ENCODE measurements around the gene ENTR1.
A peak's percentile ranks its signal among the peaks of the same experiment; 100 is the strongest.

ENTR1 gene

DNA sequence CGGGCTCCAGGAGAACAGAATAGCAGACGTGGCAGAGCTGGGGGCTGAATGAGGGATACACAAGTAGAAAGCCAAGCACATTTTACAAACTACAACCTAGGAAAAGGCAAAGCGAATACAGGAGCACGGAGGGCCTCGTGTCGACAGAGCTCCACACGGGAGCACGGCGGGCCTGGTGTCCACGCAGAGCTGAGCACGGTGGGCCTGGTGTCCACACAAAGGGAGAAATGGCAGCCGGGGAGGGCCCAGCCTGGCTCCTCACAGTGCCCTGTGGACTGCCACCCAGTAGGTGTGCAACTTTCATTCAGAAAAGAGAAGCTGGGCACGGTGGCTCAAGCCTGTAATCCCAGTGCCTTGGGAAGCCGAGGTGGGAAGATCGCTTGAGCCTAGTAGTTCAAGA, 32.7 kb upstream of the ENTR1 start:
- Mint-ChIP-seq H3K27me3 (ENCODE audit: low read depth) (no peaks in the 10 kb centered on the region), H3K36me3 (ENCODE audit: low read depth) (peaks cover 35% of the 10 kb centered on the region), H3K4me1 (ENCODE audit: low read depth) (peaks cover 4% of the 10 kb centered on the region), H3K27ac (no peak overlapping the region), H3K4me3 (no peak overlapping the region), H3K9me3 (no peaks in the 10 kb centered on the region)

DNA sequence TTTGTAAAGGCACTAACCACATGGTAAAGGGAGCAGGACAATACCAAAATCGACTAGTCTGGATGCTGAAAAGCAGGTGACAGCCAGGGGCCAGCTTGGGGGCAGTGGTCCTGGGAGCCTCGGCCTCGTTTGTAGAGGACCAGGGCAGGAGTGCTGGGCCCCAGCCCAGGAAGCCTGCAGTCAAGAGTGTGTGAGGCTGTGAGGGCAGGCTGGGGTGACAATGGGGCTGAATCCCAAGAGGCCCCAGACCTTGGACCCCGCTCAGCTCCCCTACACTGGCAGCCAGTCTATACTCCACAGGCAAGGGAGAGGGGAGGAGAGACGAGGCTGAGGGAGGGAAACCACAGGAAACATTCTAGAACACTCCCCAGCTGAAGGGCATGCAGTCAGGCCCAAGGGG, 31.9 kb upstream of the ENTR1 start:
- Mint-ChIP-seq H3K4me3 (no peak overlapping the region), H3K4me1 (ENCODE audit: low read depth) (peaks cover 12% of the 10 kb centered on the region), H3K36me3 (ENCODE audit: low read depth) (peaks cover 29% of the 10 kb centered on the region), H3K27me3 (ENCODE audit: low read depth) (no peaks in the 10 kb centered on the region), H3K9me3 (no peaks in the 10 kb centered on the region), H3K27ac (no peak overlapping the region)

DNA sequence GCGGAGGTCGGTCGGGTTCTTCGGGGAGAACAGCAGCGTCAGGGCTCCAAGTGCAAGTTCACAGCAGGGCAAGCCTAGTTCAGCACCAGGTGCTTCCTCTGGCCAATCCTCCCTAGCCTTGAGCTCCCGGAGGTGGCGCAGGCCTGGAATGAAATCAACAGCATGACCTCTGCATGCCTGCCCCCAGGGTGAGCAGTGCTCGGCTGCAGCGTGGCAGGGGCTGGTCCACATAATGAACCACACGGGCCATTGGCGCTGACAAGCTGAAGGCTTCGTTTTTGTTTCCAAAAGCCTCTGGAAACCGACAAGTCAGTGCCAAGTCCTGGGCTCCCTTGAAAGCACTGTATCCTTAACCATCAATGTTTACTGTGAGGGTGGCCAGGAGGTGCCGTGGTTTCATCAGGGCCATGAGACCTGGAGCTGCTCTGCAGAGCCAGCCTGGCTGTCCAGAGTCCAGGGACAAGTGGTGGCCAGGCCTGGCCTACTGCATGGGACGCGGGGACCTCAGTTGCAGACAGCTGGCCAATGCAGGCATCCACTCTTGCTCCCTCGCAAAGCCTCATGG, 31.3 kb upstream of the ENTR1 start:
- Mint-ChIP-seq H3K36me3 (ENCODE audit: low read depth) (peaks cover 25% of the 10 kb centered on the region), H3K27ac (no peak overlapping the region), H3K4me1 (ENCODE audit: low read depth) (peaks cover 17% of the 10 kb centered on the region), H3K9me3 (no peaks in the 10 kb centered on the region), H3K27me3 (ENCODE audit: low read depth) (no peaks in the 10 kb centered on the region), H3K4me3 (no peak overlapping the region)

DNA sequence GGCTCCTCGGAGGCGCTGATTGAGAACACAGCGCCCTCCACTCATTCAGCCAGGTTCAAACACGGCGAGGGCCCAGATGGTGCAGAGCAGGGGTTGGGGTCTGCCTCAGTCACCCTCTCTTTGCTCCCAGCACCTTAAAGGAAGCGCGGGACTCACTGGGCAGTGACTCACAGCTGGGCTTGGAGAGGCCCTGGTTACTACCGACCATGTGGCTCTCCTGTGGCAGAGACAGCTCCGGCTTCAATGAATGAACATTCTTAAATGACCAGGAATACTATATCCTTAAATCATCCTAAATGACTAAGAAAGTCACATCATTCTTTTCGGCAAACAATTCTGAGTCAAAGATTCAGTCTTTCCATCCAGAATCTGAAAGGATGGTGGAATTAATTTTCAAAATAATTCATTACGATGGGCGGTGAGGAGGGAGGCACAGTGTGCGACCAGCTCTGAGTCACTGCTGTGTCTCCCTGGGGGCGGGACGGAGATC, 30.8 kb upstream of the ENTR1 start:
- Mint-ChIP-seq H3K9me3 (no peaks in the 10 kb centered on the region), H3K4me3 (no peak overlapping the region), H3K27me3 (ENCODE audit: low read depth) (no peaks in the 10 kb centered on the region), H3K4me1 (ENCODE audit: low read depth) (peaks cover 20% of the 10 kb centered on the region), H3K36me3 (ENCODE audit: low read depth) (peaks cover 22% of the 10 kb centered on the region), H3K27ac (no peak overlapping the region)

DNA sequence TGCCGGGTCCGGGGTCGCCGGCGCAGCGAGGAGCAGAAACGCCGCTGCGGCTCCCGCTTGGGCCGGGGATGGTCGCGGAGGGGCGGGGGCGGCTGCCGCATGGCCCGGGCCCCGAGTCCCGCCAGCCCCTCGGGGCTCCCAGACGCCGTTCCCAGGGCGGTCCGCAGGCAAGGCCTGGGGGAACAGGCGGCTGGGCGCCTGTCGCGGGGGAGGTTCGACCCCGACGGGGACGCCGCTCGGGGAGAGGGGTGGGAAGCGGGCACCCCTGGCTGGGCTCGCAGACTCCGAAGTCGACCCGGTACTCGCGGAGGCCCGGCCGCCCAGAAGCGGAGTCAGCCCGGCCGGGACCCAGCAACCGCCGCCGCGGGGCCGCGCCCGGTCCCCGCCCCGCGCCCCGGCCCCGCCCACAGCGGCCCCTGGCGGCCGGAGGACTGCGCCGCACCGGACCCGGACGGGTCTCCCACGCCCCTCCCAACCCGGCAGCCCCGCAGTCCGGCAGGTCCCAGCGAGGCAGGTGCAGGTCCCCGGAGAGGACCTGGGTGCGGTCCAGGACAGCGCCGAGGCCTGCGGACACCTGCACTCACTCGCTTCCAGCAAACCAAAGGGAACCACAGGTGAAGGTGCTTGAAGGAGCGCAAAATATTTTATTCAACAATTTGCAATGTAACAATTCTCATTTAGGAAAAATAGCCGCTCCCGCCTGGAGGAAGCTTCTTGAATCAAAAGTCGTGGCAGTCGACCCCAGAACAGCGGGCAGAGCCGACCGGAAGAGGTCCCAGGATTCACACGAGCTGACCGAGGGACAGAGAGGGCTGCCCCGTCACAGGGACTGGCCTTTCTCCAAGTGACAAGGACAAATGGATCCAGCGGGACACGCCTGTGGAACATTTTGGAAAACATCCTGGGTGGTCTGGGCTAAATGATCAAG, 29.3 kb upstream of the ENTR1 start, which contains the start of gene INPP5E:
TSS of gene INPP5E (minus strand) at position 365 of the 928 bp plus-strand sequence. CDS start 426 bp downstream, outside the sequence.
- Mint-ChIP-seq H3K36me3 (ENCODE audit: low read depth) (peaks cover 24% of the 10 kb centered on the region), H3K27ac (no peak within 1 kb of the TSS), H3K27me3 (ENCODE audit: low read depth) (no peaks in the 10 kb centered on the region), H3K9me3 (no peaks in the 10 kb centered on the region), H3K4me1 (ENCODE audit: low read depth) (peaks cover 24% of the 10 kb centered on the region), H3K4me3 (peak within 1 kb of the TSS; percentile 88)

DNA sequence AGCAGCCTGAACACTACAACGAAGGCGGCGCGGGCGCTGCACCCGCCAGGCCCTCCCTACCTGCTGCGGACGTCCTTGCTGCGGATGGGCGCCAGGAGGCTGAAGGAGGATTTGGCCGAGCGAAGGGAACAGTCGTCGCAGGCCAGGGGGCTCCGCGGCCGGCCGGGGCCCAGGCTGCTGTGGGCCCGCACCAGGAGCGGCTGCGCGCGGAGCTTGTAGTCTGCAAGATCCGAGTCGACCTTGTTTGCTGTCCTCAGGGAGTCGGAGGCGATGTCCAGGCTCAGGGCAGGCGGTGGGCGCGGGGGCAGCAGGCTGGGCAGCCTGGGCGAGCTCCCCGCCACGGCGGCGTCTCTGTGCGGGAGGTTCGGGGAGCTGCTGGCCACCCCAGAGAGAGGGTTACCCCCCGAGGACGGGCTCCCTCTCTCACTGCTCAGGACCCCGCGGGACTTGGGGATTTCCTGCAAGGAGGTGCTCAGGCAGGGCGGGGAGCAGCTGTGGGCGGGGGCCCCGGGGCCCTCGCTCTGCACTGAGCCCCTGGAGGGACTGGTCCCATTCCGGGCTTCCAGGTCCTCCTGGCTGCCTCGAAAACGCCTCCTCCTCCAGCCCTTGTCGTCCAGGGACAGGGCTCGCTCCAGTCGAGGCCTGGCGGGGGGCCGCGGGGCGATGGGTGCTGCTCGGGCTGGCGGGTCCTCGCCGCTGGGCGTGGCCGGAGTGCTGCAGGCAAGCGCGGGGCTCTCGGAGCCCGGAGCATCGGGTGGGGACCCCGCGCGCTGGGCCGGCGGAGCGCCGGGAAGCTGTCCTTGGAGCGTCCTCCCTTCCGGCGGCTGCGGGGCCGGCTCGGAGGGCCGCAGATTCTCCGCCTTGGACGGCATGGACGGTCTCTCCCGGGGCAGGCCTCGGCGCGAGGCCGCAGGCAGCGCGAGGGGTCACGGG, 28.4 kb upstream of the ENTR1 start:
- H3K27me3 Mint-ChIP-seq (ENCODE audit: low read depth) = no peaks in the 10 kb centered on the region
- H3K27ac Mint-ChIP-seq = peak overlapping the region; percentile 59
- H3K36me3 Mint-ChIP-seq (ENCODE audit: low read depth) = peaks cover 21% of the 10 kb centered on the region
- no peaks in the 10 kb centered on the region for H3K9me3 Mint-ChIP-seq
- H3K4me1 Mint-ChIP-seq (ENCODE audit: low read depth) = peaks cover 24% of the 10 kb centered on the region
- peak overlapping the region; percentile 88 for H3K4me3 Mint-ChIP-seq

DNA sequence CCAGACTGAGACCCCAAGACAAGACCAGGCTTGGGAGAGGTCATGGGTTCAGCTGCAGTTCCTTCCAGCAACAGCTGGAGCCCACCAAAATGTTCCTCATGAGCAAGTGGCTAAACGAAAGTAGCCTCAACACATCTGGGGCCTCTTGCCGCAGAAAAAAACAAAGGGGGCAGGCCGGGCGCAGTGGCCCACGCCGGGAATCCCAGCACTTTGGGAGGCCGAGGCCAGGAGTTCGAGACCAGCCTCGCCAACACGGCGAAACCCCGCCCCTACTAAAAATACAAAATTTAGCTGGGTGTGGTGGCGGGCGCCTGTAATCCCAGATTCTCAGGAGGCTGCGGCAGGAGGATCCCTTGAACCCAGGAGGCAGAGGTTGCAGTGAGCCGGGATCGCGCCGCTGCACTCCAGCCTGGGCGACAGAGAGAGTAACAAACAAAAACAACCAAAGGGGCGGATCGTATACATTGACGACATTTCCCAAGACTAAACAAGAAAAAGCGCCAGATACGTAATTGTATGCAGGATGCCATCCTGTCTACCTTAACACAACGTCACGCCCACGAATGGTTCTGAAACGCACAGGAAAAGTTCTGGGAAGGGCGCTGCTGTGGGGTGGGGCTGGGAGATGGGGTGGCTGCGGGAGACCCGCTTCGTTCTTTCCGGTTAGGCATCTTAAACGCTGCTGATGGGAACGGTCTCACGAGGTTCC, 27.6 kb upstream of the ENTR1 start:
- Mint-ChIP-seq H3K36me3 (ENCODE audit: low read depth) (peaks cover 16% of the 10 kb centered on the region), H3K27me3 (ENCODE audit: low read depth) (no peaks in the 10 kb centered on the region), H3K4me1 (ENCODE audit: low read depth) (peaks cover 22% of the 10 kb centered on the region), H3K4me3 (peak overlapping the region; percentile 88), H3K9me3 (no peaks in the 10 kb centered on the region), H3K27ac (peak overlapping the region; percentile 59)

DNA sequence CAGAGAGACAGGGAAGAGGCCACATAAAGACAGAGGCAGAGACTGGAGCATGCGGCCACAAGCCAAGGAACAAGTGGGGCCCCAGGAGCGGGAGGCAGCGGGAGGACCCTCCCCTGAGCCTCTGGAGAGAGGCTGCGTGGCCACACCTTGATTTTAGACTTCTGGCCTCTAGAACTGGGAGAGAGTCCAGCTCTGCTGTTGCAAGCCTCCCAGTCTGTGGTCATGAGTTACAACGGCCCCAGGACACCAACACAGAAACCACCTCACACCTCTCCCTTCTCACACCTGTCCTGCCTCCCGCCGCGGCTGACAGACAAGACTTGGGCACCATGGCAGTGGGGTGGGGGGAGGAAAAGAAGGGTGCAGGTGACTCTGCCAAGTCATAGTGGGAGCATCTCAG, 27.0 kb upstream of the ENTR1 start:
- H3K4me3 Mint-ChIP-seq = peak overlapping the region; percentile 88
- H3K4me1 Mint-ChIP-seq (ENCODE audit: low read depth) = peaks cover 22% of the 10 kb centered on the region
- no peak overlapping the region for H3K27ac Mint-ChIP-seq
- no peaks in the 10 kb centered on the region for H3K9me3 Mint-ChIP-seq
- peaks cover 11% of the 10 kb centered on the region for H3K36me3 Mint-ChIP-seq (ENCODE audit: low read depth)
- no peaks in the 10 kb centered on the region for H3K27me3 Mint-ChIP-seq (ENCODE audit: low read depth)

DNA sequence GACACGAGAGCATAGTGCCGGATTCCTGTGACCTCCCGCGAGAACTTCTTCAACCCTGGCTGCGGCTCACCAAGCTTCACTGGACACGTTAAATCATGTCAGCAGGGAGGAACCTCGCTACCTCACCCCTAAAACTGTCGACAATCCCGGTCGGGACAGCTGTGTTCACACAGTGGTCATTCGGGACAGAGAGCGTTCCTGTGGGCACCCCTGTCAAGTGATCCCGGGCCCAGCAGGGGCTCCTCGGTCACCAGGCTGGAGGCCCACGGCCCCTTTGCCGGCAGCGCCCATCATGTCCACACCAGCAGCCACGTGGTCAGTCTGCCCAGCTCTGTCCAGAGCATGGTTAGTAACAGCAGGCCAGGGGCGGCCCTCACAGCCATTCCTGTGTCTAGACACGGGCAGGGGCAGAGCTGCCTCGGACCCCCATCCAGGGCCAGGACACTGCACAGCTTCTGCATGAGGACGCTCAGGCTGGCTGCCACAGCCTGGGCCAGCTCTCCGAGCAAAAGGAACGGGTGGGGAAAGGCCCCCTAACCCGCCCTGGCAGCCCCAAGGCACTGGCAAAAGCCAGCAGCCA, 25.7 kb upstream of the ENTR1 start:
- peaks cover 5% of the 10 kb centered on the region for H3K36me3 Mint-ChIP-seq (ENCODE audit: low read depth)
- peak overlapping the region; percentile 88 for H3K4me3 Mint-ChIP-seq
- H3K9me3 Mint-ChIP-seq = no peaks in the 10 kb centered on the region
- H3K27ac Mint-ChIP-seq = no peak overlapping the region
- peaks cover 22% of the 10 kb centered on the region for H3K4me1 Mint-ChIP-seq (ENCODE audit: low read depth)
- H3K27me3 Mint-ChIP-seq (ENCODE audit: low read depth) = no peaks in the 10 kb centered on the region

DNA sequence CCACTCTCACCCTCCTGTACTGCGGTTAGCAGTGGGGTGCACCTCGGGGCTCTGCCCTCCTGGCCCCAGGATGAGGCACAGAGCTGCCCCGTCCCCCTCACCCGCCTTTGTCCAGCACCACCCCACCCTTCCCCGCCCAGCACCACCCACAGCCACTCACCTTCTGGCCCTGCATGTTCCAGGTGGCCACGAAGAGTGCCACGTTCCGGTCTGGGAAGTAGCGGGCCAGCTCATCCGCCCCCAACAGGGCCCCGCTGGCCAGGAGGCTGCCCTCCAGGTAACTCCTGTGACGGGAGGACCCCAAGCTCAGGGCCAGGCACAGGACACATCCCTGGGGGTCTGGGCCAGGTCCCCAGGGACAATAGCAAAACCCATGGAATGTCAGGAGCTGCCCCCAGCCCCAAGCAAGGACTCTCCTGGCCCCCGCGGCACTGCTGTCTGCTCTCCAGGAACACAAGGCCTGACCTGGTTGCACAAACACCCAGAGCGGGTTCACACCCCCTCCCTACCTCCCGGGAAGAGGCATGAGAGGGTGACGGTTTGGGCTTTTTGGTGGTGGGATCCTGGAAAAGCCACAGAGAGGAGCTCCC, 24.3 kb upstream of the ENTR1 start:
- no peaks in the 10 kb centered on the region for H3K9me3 Mint-ChIP-seq
- H3K4me1 Mint-ChIP-seq (ENCODE audit: low read depth) = peaks cover 22% of the 10 kb centered on the region
- peaks cover 4% of the 10 kb centered on the region for H3K36me3 Mint-ChIP-seq (ENCODE audit: low read depth)
- H3K27me3 Mint-ChIP-seq (ENCODE audit: low read depth) = no peaks in the 10 kb centered on the region
- H3K27ac Mint-ChIP-seq = no peak overlapping the region
- H3K4me3 Mint-ChIP-seq = no peak overlapping the region

DNA sequence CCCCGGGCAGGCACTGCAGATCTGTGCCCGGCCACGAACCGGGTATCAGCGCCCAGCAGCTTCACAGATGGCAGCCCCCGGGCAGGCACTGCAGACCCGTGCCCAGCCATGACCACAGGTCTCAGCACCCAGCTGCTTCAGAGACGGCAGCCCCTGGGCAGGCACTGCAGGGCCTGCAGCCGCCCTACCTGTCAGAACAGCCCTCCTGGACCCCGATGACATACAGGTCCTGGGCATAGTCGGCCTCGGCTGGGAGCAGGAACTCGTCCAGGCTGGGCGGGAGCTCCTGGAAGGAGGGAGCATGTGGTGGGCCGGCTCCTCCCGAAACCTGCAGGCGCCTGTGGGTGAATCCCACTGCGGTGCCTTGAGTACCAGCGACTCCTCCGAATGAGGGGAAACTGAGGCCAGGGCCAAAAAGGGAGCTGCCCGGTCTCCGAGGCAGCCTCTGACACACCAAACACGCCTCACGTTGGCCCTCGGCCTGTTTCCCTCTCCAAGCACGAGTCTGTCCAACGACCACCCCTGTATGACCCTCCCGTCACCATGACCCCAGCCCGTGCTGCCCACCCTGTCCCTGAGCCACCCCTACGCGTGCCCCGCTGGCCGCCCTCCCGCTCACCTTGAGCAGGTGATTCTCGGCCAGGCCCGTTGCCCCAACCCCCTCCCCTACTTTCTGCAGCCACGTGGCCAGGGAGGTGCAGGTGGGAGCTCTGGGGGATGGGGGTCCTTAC, 23.6 kb upstream of the ENTR1 start:
- Mint-ChIP-seq H3K9me3 (no peaks in the 10 kb centered on the region), H3K27me3 (ENCODE audit: low read depth) (no peaks in the 10 kb centered on the region), H3K36me3 (ENCODE audit: low read depth) (peaks cover 4% of the 10 kb centered on the region), H3K4me1 (ENCODE audit: low read depth) (peaks cover 22% of the 10 kb centered on the region), H3K27ac (no peak overlapping the region), H3K4me3 (no peak overlapping the region)

DNA sequence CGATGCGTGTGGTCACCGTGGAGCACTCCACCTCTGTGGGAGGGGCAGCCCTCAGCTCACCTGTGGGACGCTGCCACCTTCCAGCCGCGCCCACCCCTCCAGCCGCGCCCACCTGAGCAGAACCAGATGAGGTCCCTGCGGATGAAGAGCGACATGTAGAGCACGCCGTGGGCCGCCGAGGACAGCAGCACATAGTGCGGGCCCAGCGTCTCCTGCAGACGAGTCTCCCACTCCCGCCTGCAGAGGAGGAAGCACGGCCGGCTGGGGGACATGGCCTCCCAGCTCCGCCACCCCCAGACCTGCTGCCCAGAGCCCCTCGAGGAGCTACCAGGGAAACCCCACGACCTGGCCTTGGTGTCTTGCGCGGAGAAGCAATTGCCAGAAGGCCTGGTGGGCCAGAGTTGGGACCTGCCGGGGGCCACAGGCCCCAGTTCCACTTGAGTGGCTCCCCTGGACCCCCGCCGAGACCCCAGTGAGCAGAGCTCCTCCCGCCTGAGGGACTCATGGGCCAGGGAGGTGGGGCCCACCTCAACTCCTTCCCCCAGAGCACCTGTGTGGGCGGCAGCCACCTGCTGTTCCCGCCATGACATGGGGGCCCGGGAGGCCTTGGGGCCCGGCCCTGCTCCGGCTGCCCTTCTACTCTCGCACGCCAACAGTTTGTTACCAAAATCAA, 22.8 kb upstream of the ENTR1 start:
- no peak overlapping the region for H3K4me3 Mint-ChIP-seq
- peaks cover 20% of the 10 kb centered on the region for H3K4me1 Mint-ChIP-seq (ENCODE audit: low read depth)
- H3K36me3 Mint-ChIP-seq (ENCODE audit: low read depth) = peaks cover 8% of the 10 kb centered on the region
- no peaks in the 10 kb centered on the region for H3K9me3 Mint-ChIP-seq
- H3K27me3 Mint-ChIP-seq (ENCODE audit: low read depth) = no peaks in the 10 kb centered on the region
- no peak overlapping the region for H3K27ac Mint-ChIP-seq

Measured in T-helper 1 cell treated with Interleukin-12 subunit alpha and Interleukin-12 subunit beta and Interleukin-4 antibody, amounts not matched to agents 30 μg/mL and 1 μg/mL, for 36 hours (primary cell).